GM12892 (cell line): Measurements from ENCODE around the gene LTF.

Experiments used
- POLR2A ChIP-seq: IDR thresholded peaks from 2 replicates; pipeline ENCODE4 v1.6.1; 2011; ENCODE audit warnings: low read depth, low read length, control low read depth
- POLR2AphosphoS5 ChIP-seq: IDR thresholded peaks from 2 replicates; pipeline ENCODE4 v1.6.1; 2011; ENCODE audit warnings: low read depth, low read length, control low read depth
- TAF1 ChIP-seq: IDR thresholded peaks from 2 replicates; pipeline ENCODE4 v1.6.1; 2011; ENCODE audit warnings: low read depth, mild to moderate bottlenecking, control low read depth, low read length, borderline replicate concordance

GRCh38 chr3:46491089-46492070 is 26.7 kb upstream of the LTF start:
- TF ChIP-seq POLR2AphosphoS5, result no peak
- TF ChIP-seq POLR2A, result no peak
- no peak for TF ChIP-seq TAF1
